ENCODE measurements around the gene CPA4. TPM values are rescaled to one million over a fixed set of nuclear protein-coding genes. Genes with fewer than 3 reads are reported as not detected.

Gene CPA4
- total and polyA plus RNA-seq, 8 donors = 0.20 to 1.5 (median 0.56) TPM

- intact Hi-C loops (cut with DNase I) = no loop called here
- H3K27me3 ChIP-seq = no peaks in the 10 kb centered on the region
- no peaks in the 10 kb centered on the region for H3K4me1 ChIP-seq
- no peak overlapping the region for H3K27ac ChIP-seq
- H3K4me3 ChIP-seq = no peak overlapping the region
- no peaks in the 10 kb centered on the region for H3K36me3 ChIP-seq
- TF ChIP-seq CTCF (IDR thresholded peaks at IDR 0.05) = no peak
- ATAC-seq (no peak), DNase-seq (no peak)
- no peaks in the 10 kb centered on the region for H3K9me3 ChIP-seq
Measured at GRCh38 chr7:130289478-130289877, 3.5 kb upstream of the CPA4 start.

GRCh38 chr7:130290745-130291144, 2.2 kb upstream of the CPA4 start:
- no peak overlapping the region for H3K27ac ChIP-seq
- TF ChIP-seq CTCF (IDR thresholded peaks at IDR 0.05) = no peak
- no peak for ATAC-seq

GRCh38 chr7:130293521-130293920, 560 bp downstream of the CPA4 start:
- ATAC-seq = no peak
- no peak for DNase-seq
- H3K4me3 ChIP-seq = no peak overlapping the region
- TF ChIP-seq CTCF (IDR thresholded peaks at IDR 0.05) = no peak
- no peak overlapping the region for H3K27ac ChIP-seq
- intact Hi-C loops (cut with DNase I) = no loop called here
- no peaks in the 10 kb centered on the region for H3K27me3 ChIP-seq
- H3K36me3 ChIP-seq = no peaks in the 10 kb centered on the region
- no peaks in the 10 kb centered on the region for H3K9me3 ChIP-seq
- H3K4me1 ChIP-seq = no peaks in the 10 kb centered on the region

More at GRCh38 chr7:130290745-130291144, 2.2 kb upstream of the CPA4 start:
- no peak for DNase-seq
- H3K9me3 ChIP-seq = no peaks in the 10 kb centered on the region
- intact Hi-C loops (cut with DNase I) = no loop called here
- no peaks in the 10 kb centered on the region for H3K27me3 ChIP-seq
- H3K4me3 ChIP-seq = no peak overlapping the region
- no peaks in the 10 kb centered on the region for H3K36me3 ChIP-seq
- H3K4me1 ChIP-seq = no peaks in the 10 kb centered on the region

GRCh38 chr7:130294314-130294713, 1.4 kb downstream of the CPA4 start:
- intact Hi-C loops (cut with DNase I) = no loop called here
- Histone ChIP-seq H3K4me1 (no peaks in the 10 kb centered on the region), H3K27ac (no peak overlapping the region), H3K27me3 (no peaks in the 10 kb centered on the region), H3K4me3 (no peak overlapping the region), H3K36me3 (no peaks in the 10 kb centered on the region), H3K9me3 (no peaks in the 10 kb centered on the region)
- no peak for DNase-seq
- no peak for TF ChIP-seq CTCF (IDR thresholded peaks at IDR 0.05)
- no peak for ATAC-seq

GRCh38 chr7:130296221-130296951, 3.4 kb downstream of the CPA4 start:
- H3K27ac ChIP-seq = no peak overlapping the region
- no peaks in the 10 kb centered on the region for H3K4me1 ChIP-seq
- H3K36me3 ChIP-seq = no peaks in the 10 kb centered on the region
- no peaks in the 10 kb centered on the region for H3K9me3 ChIP-seq
- TF ChIP-seq CTCF (IDR thresholded peaks at IDR 0.05) = no peak
- no peaks in the 10 kb centered on the region for H3K27me3 ChIP-seq
- no peak for ATAC-seq
- intact Hi-C loops (cut with DNase I) = no loop called here
- no peak for DNase-seq
- no peak overlapping the region for H3K4me3 ChIP-seq
